ENCODE measurements around the gene MRTFA. TPM values are rescaled to one million over a fixed set of nuclear protein-coding genes. Genes with fewer than 3 reads are reported as not detected.

Gene MRTFA
- total RNA-seq, 1 donor from 2014 or later = 115 TPM

GRCh38 chr22:40377931-40378330, 258.6 kb downstream of the MRTFA start:
- Mint-ChIP-seq H3K9me3 (no peaks in the 10 kb centered on the region), H3K36me3 (ENCODE audit: low read depth) (peaks cover 15% of the 10 kb centered on the region), H3K27ac (peak overlapping the region; percentile 65), H3K4me1 (peaks cover 66% of the 10 kb centered on the region), H3K27me3 (no peaks in the 10 kb centered on the region), H3K4me3 (no peak overlapping the region)
- intact Hi-C loops (cut with micrococcal nuclease) = no loop called here
- TF ChIP-seq CTCF (IDR thresholded peaks at IDR 0.05) = no peak
- CTCF ChIA-PET = no interaction called here
- DNase-seq (no peak), ATAC-seq (ENCODE audit: low read depth) (no peak)
- POLR2A ChIA-PET = interaction anchor here (0.7 to 1.9 kb wide), 4 partner anchors 10 to 459 kb away, joined by 3 to 4 read pairs (median 4); no protein-coding TSS in a partner anchor

- H3K27ac Mint-ChIP-seq = peak overlapping the region; percentile 75
- DNase-seq = no peak
- H3K4me1 Mint-ChIP-seq = peaks cover 71% of the 10 kb centered on the region
Measured at GRCh38 chr22:40376149-40376548, 260.4 kb downstream of the MRTFA start.

GRCh38 chr22:40374567-40374966, 262.0 kb downstream of the MRTFA start:
- H3K27me3 Mint-ChIP-seq = no peaks in the 10 kb centered on the region
- DNase-seq = no peak
- H3K27ac Mint-ChIP-seq = no peak overlapping the region
- POLR2A ChIA-PET = interaction anchor here (0.5 to 1.0 kb wide), 3 partner anchors 10 to 34 kb away, joined by 4 to 5 read pairs (median 5); no protein-coding TSS in a partner anchor
- CTCF ChIA-PET = no interaction called here
- peaks cover 71% of the 10 kb centered on the region for H3K4me1 Mint-ChIP-seq
- H3K9me3 Mint-ChIP-seq = no peaks in the 10 kb centered on the region
- TF ChIP-seq CTCF (IDR thresholded peaks at IDR 0.05) = no peak
- no peak overlapping the region for H3K4me3 Mint-ChIP-seq
- ATAC-seq (ENCODE audit: low read depth) = no peak
- intact Hi-C loops (cut with micrococcal nuclease) = loop anchor here (5.0 kb wide), 2 partner anchors 118 to 263 kb away; partner anchors contain the start of gene MRTFA
- peaks cover 20% of the 10 kb centered on the region for H3K36me3 Mint-ChIP-seq (ENCODE audit: low read depth)

More at GRCh38 chr22:40376149-40376548, 260.4 kb downstream of the MRTFA start:
- Mint-ChIP-seq H3K9me3 (no peaks in the 10 kb centered on the region), H3K27me3 (no peaks in the 10 kb centered on the region), H3K4me3 (peak overlapping the region; percentile 57), H3K36me3 (ENCODE audit: low read depth) (peaks cover 18% of the 10 kb centered on the region)
- CTCF ChIA-PET = interaction anchor here (1.0 kb wide), 1 partner anchor 23 kb away, joined by 3 read pairs; no protein-coding TSS in a partner anchor
- TF ChIP-seq CTCF (IDR thresholded peaks at IDR 0.05) = no peak
- ATAC-seq (ENCODE audit: low read depth) = peak; percentile 75
- POLR2A ChIA-PET = interaction anchor here (0.6 to 2.1 kb wide), 4 partner anchors 9 to 117 kb away, joined by 5 to 11 read pairs (median 6); no protein-coding TSS in a partner anchor
- intact Hi-C loops (cut with micrococcal nuclease) = loop anchor here (1.0 kb wide), 1 partner anchor 9 kb away; no protein-coding TSS in a partner anchor

- no peaks in the 10 kb centered on the region for H3K27me3 Mint-ChIP-seq
- H3K9me3 Mint-ChIP-seq = no peaks in the 10 kb centered on the region
- intact Hi-C loops (cut with micrococcal nuclease) = no loop called here
- ChIA-PET CTCF (no interaction called here), POLR2A (interaction anchor here (0.6 kb wide), 1 partner anchor 19 kb away, joined by 4 read pairs; no protein-coding TSS in a partner anchor)
- H3K4me3 Mint-ChIP-seq = no peak overlapping the region
- no peak for TF ChIP-seq CTCF (IDR thresholded peaks at IDR 0.05)
- DNase-seq (no peak), ATAC-seq (ENCODE audit: low read depth) (no peak)
- H3K4me1 Mint-ChIP-seq = peaks cover 27% of the 10 kb centered on the region
- H3K36me3 Mint-ChIP-seq (ENCODE audit: low read depth) = peaks cover 62% of the 10 kb centered on the region
- no peak overlapping the region for H3K27ac Mint-ChIP-seq
Measured at GRCh38 chr22:40368836-40369235, 267.7 kb downstream of the MRTFA start.

- H3K27me3 Mint-ChIP-seq = no peaks in the 10 kb centered on the region
- H3K27ac Mint-ChIP-seq = no peak overlapping the region
- H3K4me3 Mint-ChIP-seq = no peak overlapping the region
- CTCF ChIA-PET = no interaction called here
- ATAC-seq (ENCODE audit: low read depth) = no peak
- DNase-seq = no peak
- TF ChIP-seq CTCF (IDR thresholded peaks at IDR 0.05) = no peak
- POLR2A ChIA-PET = interaction anchor here (0.6 kb wide), 1 partner anchor 19 kb away, joined by 4 read pairs; no protein-coding TSS in a partner anchor
- intact Hi-C loops (cut with micrococcal nuclease) = no loop called here
- no peaks in the 10 kb centered on the region for H3K9me3 Mint-ChIP-seq
- peaks cover 21% of the 10 kb centered on the region for H3K4me1 Mint-ChIP-seq
- H3K36me3 Mint-ChIP-seq (ENCODE audit: low read depth) = peaks cover 65% of the 10 kb centered on the region
Measured at GRCh38 chr22:40368016-40368415, 268.5 kb downstream of the MRTFA start.

Measured in activated B cell treated with CpG ODN at 0.5 μM for 24 hours (primary cell).